HFFc6 (cell line): ENCODE data around the gene CLIP1. TPM values are rescaled to one million over a fixed set of nuclear protein-coding genes. Genes with fewer than 3 reads are reported as not detected.

ENCODE experiments used
- DNase-seq: peaks from one replicate; pipeline ENCODE4 v3.0.0-alpha.2; 2018
- H3K27ac Mint-ChIP-seq: 2 replicates; pipeline ENCODE4 v1.8.0; 2020; ENCODE audit warnings: mild to moderate bottlenecking, mixed read lengths
- H3K27me3 Mint-ChIP-seq: 2 replicates; pipeline ENCODE4 v1.8.0; 2021; ENCODE audit warnings: mild to moderate bottlenecking, moderate library complexity, mixed read lengths; ENCODE audit not compliant: insufficient read depth
- H3K36me3 Mint-ChIP-seq: 2 replicates; pipeline ENCODE4 v1.8.0; 2021; ENCODE audit warnings: low read depth, mixed read lengths
- H3K4me1 Mint-ChIP-seq: 2 replicates; pipeline ENCODE4 v1.8.0; 2020; ENCODE audit warnings: low read depth, mixed read lengths
- H3K4me3 Mint-ChIP-seq: 2 replicates; pipeline ENCODE4 v1.8.0; 2020; ENCODE audit warnings: mild to moderate bottlenecking, moderate library complexity, mixed read lengths
- H3K9me3 Mint-ChIP-seq: 2 replicates; pipeline ENCODE4 v1.8.0; 2020; ENCODE audit warnings: mild to moderate bottlenecking, mixed read lengths
- total RNA-seq, 6 experiments: library from RNA; stranded (reverse); fragmentation: NEBNext Ultra II Directional; extraction: Animal tissue kit (Norgen Biotek cat#: 25700); gene quantifications; 2 replicates in 1 of 6; 3 replicates in 5 of 6; pipeline ENCODE4 v1.2.3, GENCODE V29; 2021
- TF ChIP-seq, protein P1 (sequence below): fragments of 200-600 bp; sonication (generic); IDR thresholded peaks from 2 replicates; pipeline ENCODE4 v1.5.0; 2021; ENCODE audit warnings: antibody characterized with exemption, mild to moderate bottlenecking

Gene CLIP1
- total RNA-seq, 6 experiments from 2014 or later: 62.5 to 71.9 (median 69.1) TPM

DNA sequence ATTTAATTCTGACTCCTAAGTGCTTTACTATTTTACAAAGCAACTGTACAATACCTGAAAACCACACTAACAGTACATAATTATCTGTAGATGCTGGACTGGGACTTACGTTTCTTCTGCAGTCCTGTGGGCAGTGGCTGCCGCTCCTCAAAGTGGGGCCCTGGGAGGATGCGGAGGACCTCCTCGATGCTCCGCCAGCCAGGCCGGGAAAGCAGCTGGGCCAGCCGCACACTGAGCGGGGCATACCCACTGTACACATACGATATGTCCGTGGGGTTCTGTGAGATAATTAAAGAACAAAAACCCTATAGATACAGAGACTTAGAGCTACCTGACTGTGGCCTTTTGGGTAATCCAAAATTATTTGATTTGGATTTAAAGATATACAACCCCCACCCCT lies 189.8 kb downstream of the CLIP1 start:
- Mint-ChIP-seq H3K36me3 (peaks cover 26% of the 10 kb centered on the region), H3K27me3 (no peaks in the 10 kb centered on the region), H3K4me1 (no peaks in the 10 kb centered on the region), H3K4me3 (no peak overlapping the region), H3K9me3 (no peaks in the 10 kb centered on the region), H3K27ac (no peak overlapping the region)
- TF ChIP-seq, protein P1, sequence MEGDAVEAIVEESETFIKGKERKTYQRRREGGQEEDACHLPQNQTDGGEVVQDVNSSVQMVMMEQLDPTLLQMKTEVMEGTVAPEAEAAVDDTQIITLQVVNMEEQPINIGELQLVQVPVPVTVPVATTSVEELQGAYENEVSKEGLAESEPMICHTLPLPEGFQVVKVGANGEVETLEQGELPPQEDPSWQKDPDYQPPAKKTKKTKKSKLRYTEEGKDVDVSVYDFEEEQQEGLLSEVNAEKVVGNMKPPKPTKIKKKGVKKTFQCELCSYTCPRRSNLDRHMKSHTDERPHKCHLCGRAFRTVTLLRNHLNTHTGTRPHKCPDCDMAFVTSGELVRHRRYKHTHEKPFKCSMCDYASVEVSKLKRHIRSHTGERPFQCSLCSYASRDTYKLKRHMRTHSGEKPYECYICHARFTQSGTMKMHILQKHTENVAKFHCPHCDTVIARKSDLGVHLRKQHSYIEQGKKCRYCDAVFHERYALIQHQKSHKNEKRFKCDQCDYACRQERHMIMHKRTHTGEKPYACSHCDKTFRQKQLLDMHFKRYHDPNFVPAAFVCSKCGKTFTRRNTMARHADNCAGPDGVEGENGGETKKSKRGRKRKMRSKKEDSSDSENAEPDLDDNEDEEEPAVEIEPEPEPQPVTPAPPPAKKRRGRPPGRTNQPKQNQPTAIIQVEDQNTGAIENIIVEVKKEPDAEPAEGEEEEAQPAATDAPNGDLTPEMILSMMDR: no peak
- DNase-seq: no peak

DNA sequence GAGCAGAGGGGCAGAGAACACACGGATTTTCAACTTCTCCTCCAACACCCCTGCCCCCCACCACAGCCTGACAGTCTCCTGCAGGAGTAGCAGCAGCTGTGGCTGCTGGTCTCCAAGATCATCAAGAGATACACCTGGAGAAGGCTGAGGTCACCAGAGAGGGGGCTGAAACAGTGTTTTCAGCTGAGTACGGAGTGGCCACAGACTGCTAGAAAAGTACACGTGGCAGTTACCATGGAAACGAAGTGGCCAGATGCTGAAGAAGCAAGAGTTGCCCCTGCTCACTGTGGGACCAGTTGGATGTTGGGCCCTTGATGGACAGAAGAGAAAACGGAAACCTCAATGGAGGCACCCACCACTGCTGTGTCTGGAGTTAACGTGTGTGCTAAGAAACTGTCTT lies 191.7 kb downstream of the CLIP1 start:
- DNase-seq: no peak
- Mint-ChIP-seq H3K4me1 (peaks cover 7% of the 10 kb centered on the region), H3K27ac (no peak overlapping the region), H3K9me3 (no peaks in the 10 kb centered on the region), H3K27me3 (no peaks in the 10 kb centered on the region; the same call in 1 of the 2 replicates), H3K4me3 (no peak overlapping the region), H3K36me3 (peaks cover 31% of the 10 kb centered on the region)
- TF ChIP-seq, protein P1: no peak

DNA sequence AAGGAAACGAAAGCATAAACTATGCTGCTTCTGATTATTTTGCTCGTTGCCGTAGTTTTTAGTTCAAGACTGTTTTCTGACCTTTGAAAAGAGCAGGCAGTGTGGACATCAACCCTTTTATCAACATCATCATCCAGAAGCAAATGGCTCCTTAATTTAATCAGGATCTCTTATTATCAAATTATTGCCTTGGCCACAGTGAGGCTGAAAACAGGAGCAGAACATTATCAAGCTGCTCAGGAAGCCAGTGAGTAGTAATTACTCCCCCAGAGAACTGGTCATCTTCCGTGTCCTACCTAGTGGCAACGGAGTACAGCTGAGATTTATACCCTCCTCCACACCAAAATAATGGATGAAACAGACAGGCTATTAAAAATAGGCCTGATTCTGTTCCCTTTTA lies 194.4 kb downstream of the CLIP1 start:
- Mint-ChIP-seq H3K36me3 (peaks cover 40% of the 10 kb centered on the region), H3K27me3 (no peaks in the 10 kb centered on the region; the same call in 1 of the 2 replicates), H3K27ac (no peak overlapping the region), H3K4me1 (peaks cover 23% of the 10 kb centered on the region), H3K9me3 (no peaks in the 10 kb centered on the region), H3K4me3 (no peak overlapping the region)
- no peak for DNase-seq
- TF ChIP-seq, protein P1: no peak

DNA sequence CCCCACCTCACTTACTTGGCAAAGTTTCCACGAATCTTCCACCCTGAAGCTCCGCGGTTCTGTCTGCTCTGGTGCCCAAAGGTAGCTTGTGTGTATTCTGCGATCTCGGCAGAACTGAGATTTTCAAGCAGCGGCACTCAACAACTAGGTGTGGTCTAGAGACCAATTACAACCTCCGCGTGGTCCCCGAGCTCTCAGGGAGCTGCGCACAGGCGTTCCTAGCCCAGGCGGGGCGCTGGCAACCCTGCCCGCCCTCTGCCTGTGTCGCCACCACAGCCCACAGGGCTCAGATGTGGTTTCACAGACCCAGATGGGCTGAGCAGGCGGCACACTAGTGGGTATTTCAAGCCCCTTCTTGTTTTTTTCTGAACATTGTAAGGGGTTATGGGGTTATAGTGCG lies 195.1 kb downstream of the CLIP1 start:
- TF ChIP-seq, protein P1: no peak
- peaks cover 37% of the 10 kb centered on the region for H3K36me3 Mint-ChIP-seq
- no peaks in the 10 kb centered on the region for H3K9me3 Mint-ChIP-seq
- H3K4me1 Mint-ChIP-seq: peaks cover 23% of the 10 kb centered on the region
- DNase-seq: no peak
- no peak overlapping the region for H3K27ac Mint-ChIP-seq
- no peak overlapping the region for H3K4me3 Mint-ChIP-seq
- H3K27me3 Mint-ChIP-seq: no peaks in the 10 kb centered on the region; the same call in 1 of the 2 replicates

DNA sequence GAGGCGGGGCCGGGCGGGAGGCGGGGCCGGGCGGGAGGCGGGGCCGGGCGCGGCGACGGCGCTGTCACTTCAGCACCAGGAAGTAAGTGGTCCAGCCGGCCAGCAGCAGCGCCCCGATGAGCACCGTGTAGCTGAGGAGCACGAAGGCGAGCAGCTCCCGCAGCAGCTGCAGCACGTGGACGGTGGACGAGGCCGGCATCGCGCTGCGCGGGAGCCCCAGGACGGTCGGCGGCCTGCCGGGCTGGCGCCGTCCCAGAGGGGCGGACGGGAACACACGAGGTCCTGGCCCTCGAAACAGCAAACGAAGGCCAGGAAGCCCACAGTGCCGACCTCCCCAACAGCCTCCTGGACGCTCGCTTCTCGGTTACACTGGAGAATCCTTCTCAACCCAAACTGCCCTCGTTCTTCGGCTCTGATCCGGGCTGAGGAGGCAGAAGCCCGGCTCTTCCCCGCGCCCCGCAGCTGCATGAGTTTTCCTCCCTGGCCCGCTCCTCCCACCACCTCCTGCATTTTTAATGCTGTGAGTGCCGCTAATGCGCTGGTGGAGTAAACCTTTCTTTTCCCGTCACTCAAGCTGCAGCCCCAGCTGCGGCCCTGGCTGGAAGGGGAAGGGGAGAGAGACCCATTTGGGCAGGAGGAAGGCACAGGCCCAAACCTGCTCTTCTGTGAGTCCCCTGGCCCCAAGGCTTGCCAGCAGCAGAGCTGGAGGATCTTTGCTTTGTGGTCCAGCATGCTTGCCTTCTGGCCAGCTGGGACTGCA lies 195.9 kb downstream of the CLIP1 start:
- Mint-ChIP-seq H3K4me1 (peaks cover 23% of the 10 kb centered on the region), H3K4me3 (no peak overlapping the region; the same call in 1 of the 2 replicates), H3K27ac (no peak overlapping the region), H3K36me3 (peaks cover 37% of the 10 kb centered on the region), H3K9me3 (no peaks in the 10 kb centered on the region), H3K27me3 (no peaks in the 10 kb centered on the region; the same call in 1 of the 2 replicates)
- TF ChIP-seq, protein P1: no peak
- no peak for DNase-seq
